B cell (primary cell): ENCODE data around the gene STK35. TPM values are rescaled to one million over a fixed set of nuclear protein-coding genes. Genes with fewer than 3 reads are reported as not detected.

Source experiments
- ATAC-seq: fragments of 200-7000 bp; cut with Tn5 transposase; one replicate; pipeline ENCODE4 v1.10.0; 2021; ENCODE audit warnings: low read depth, mild to moderate bottlenecking, moderate number of reproducible peaks, moderate library complexity
- CTCF ChIA-PET: fragments of 350-600 bp; sonication (Branson Sonifier 250); formaldehyde crosslinking; loops from one replicate; lab custom pipeline; 2021; ENCODE audit warnings: antibody characterized with exemption, inconsistent platforms; lab: Charles Lee
- POLR2A ChIA-PET: fragments of 350-600 bp; sonication (Branson Sonifier 250); formaldehyde crosslinking; loops from one replicate; lab custom pipeline; 2021; ENCODE audit warnings: antibody characterized with exemption; lab: Charles Lee
- DNase-seq: peaks from one replicate; pipeline ENCODE4 v3.0.0; 2013
- H2AFZ ChIP-seq: 2 replicates; pipeline ENCODE4 v1.6.1; 2012; ENCODE audit warnings: mild to moderate bottlenecking, low read depth, low read length; ENCODE audit not compliant: insufficient read depth, poor library complexity, severe bottlenecking
- H3K27ac ChIP-seq, 2 donors: 1 replicate in 1 of 2; 2 replicates in 1 of 2; pipeline ENCODE4 v1.5.1; 2012 to 2013; ENCODE audit warnings: low read length in 2 of 2, mild to moderate bottlenecking in 2 of 2, moderate library complexity in 1 of 2
- H3K27me3 ChIP-seq, 4 experiments: fragments of 200-600 bp in 1 of 4; sonication (generic) in 1 of 4; replicated peaks in 1 of 4; 1 replicate in 2 of 4; 2 replicates in 2 of 4; pipeline versions ENCODE4 v1.6.1 to v1.7.0; 2013 to 2016; ENCODE audit warnings: low read length in 3 of 4, mild to moderate bottlenecking in 2 of 4, mixed read lengths in 1 of 4, moderate library complexity in 1 of 4; ENCODE audit not compliant: insufficient read depth in 4 of 4, control insufficient read depth in 3 of 4; ENCODE audit errors: control extremely low read depth in 1 of 4
- H3K36me3 ChIP-seq, 2 experiments: replicated peaks in 1 of 2; 1 replicate in 1 of 2; 2 replicates in 1 of 2; pipeline versions ENCODE4 v1.6.1 to v1.7.1; 2013; ENCODE audit warnings: low read length in 1 of 2; ENCODE audit not compliant: insufficient read depth in 2 of 2, control insufficient read depth in 1 of 2; ENCODE audit errors: control extremely low read depth in 1 of 2, extremely low read depth in 1 of 2
- H3K4me1 ChIP-seq, 2 donors: fragments of 200-600 bp in 1 of 2; sonication (generic) in 1 of 2; 1 replicate in 1 of 2; 2 replicates in 1 of 2; pipeline versions ENCODE4 v1.5.1 to v1.6.1; 2013 to 2017; ENCODE audit warnings: low read length in 2 of 2; ENCODE audit not compliant: control insufficient read depth in 2 of 2, insufficient read depth in 2 of 2
- H3K4me2 ChIP-seq: replicated peaks from 2 replicates; pipeline ENCODE3; 2012; ENCODE audit warnings: mild to moderate bottlenecking, low read depth, low read length; ENCODE audit not compliant: poor library complexity, severe bottlenecking
- H3K4me3 ChIP-seq, 5 experiments: fragments of 200-600 bp in 1 of 5; sonication (generic) in 1 of 5; 1 replicate in 3 of 5; 2 replicates in 2 of 5; pipeline versions ENCODE4 v1.5.1 to v1.7.0; 2011 to 2016; ENCODE audit warnings: low read length in 4 of 5, mild to moderate bottlenecking in 4 of 5, low read depth in 2 of 5, control low read depth in 1 of 5, moderate library complexity in 1 of 5; ENCODE audit not compliant: insufficient read depth in 1 of 5; ENCODE audit errors: control extremely low read depth in 1 of 5, extremely low read depth in 1 of 5
- H3K79me2 ChIP-seq: fragments of 200-600 bp; sonication (generic); one replicate; pipeline ENCODE4 v1.6.0; 2016; ENCODE audit warnings: low read length; ENCODE audit not compliant: control insufficient read depth, insufficient read depth
- H3K9ac ChIP-seq: fragments of 200-600 bp; sonication (generic); 2 replicates; pipeline ENCODE4 v1.6.1; 2017; ENCODE audit warnings: mild to moderate bottlenecking, low read length, moderate library complexity
- H3K9me3 ChIP-seq, 3 donors: one replicate each; pipeline versions ENCODE4 v1.6.1 to v1.7.1; 2013; ENCODE audit warnings: low read length in 2 of 3; ENCODE audit not compliant: control insufficient read depth in 2 of 3, insufficient read depth in 1 of 3; ENCODE audit errors: control extremely low read depth in 1 of 3
- H4K20me1 ChIP-seq: 2 replicates; pipeline ENCODE4 v1.6.0; 2012; ENCODE audit warnings: mild to moderate bottlenecking, low read length; ENCODE audit not compliant: insufficient read depth, control insufficient read depth, poor library complexity, severe bottlenecking
- H3K27ac Mint-ChIP-seq: one replicate; pipeline ENCODE4 v1.8.0; 2021; ENCODE audit warnings: mixed read lengths
- H3K27me3 Mint-ChIP-seq: one replicate; pipeline ENCODE4 v1.8.0; 2021; ENCODE audit warnings: mixed read lengths
- H3K4me1 Mint-ChIP-seq: one replicate; pipeline ENCODE4 v1.8.0; 2021; ENCODE audit warnings: mixed read lengths
- H3K4me3 Mint-ChIP-seq: one replicate; pipeline ENCODE4 v1.8.0; 2021; ENCODE audit warnings: mixed read lengths
- H3K9me3 Mint-ChIP-seq: one replicate; pipeline ENCODE4 v1.8.0; 2022; ENCODE audit warnings: mixed read lengths; ENCODE audit not compliant: insufficient read depth
- CTCF ChIP-seq: fragments of 200-600 bp; IDR thresholded peaks from one replicate; pipeline ENCODE4 v1.8.0; 2022; ENCODE audit warnings: antibody characterized with exemption, mild to moderate bottlenecking
- EZH2 ChIP-seq: IDR thresholded peaks from 2 replicates; pipeline ENCODE4 v1.6.1; 2012; ENCODE audit warnings: borderline replicate concordance, low read depth, mild to moderate bottlenecking, moderate library complexity, low read length; ENCODE audit not compliant: insufficient read depth, poor library complexity, severe bottlenecking
- WGBS: methylation state at CpG from one replicate; pipeline ENCODE4 v1.1.5; 2013; ENCODE audit warnings: missing lambda C conversion rate; ENCODE audit not compliant: insufficient coverage; 5-methylcytosine and 5-hydroxymethylcytosine counted together
- intact Hi-C: fragments of 100-400 bp; cut with micrococcal nuclease; formaldehyde crosslinking; loops from one replicate; pipeline ENCODE4 v1.10.0; 2022
- polyA plus RNA-seq: library from polyadenylated mRNA; depleted of rRNA; stranded (reverse); fragments of >200 nt; gene quantifications from 2 replicates; pipeline ENCODE4 v1.2.3, GENCODE V29; 2012
- total RNA-seq, 2 donors: library from RNA; stranded (reverse); fragments of 120-200 nt in 1 of 2; gene quantifications; 1 replicate in 1 of 2; 2 replicates in 1 of 2; pipeline versions ENCODE4 v1.2.3 to v1.2.4, GENCODE V29; 2013 to 2022

The STK35 gene
- total and polyA plus RNA-seq, 2 donors (not counting 1 experiment from before 2014, with no cell fraction given) = 12.8 to 23.9 TPM

- Histone ChIP-seq H4K20me1 (no peaks in the 10 kb centered on the region), H3K4me1 (no peaks in the 10 kb centered on the region), H3K4me3 (no peak overlapping the region), H3K9me3 (no peaks in the 10 kb centered on the region), H3K36me3 (no peaks in the 10 kb centered on the region), H3K27ac (no peak overlapping the region), H3K4me2 (no peak overlapping the region), H3K27me3 (peaks cover 0 to 8% (median 3%) of the 10 kb centered on the region in 4 experiments), H3K79me2 (no peaks in the 10 kb centered on the region), H3K9ac (no peak overlapping the region), H2AFZ (no peak overlapping the region)
- intact Hi-C loops = no loop called here
- peaks cover 47% of the 10 kb centered on the region for H3K27me3 Mint-ChIP-seq
- H3K4me3 Mint-ChIP-seq = no peak overlapping the region
- no peak for TF ChIP-seq CTCF
- TF ChIP-seq EZH2 = no peak
- 90% methylated on average over 2 of the region's 2 CpGs for WGBS
- DNase-seq = no peak
- H3K4me1 Mint-ChIP-seq = no peaks in the 10 kb centered on the region
- ChIA-PET CTCF (no interaction called here), POLR2A (no interaction called here)
- H3K27ac Mint-ChIP-seq = no peak overlapping the region
- H3K9me3 Mint-ChIP-seq = no peaks in the 10 kb centered on the region
- ATAC-seq = no peak
Measured at GRCh38 chr20:2086980-2087377, 14.6 kb upstream of the STK35 start.

GRCh38 chr20:2088891-2089290, 12.7 kb upstream of the STK35 start:
- H3K27ac ChIP-seq = no peak overlapping the region
- H4K20me1 ChIP-seq = no peaks in the 10 kb centered on the region
- no peaks in the 10 kb centered on the region for H3K9me3 ChIP-seq
- no peak overlapping the region for H3K9ac ChIP-seq
- H3K4me2 ChIP-seq = no peak overlapping the region
- intact Hi-C loops = no loop called here
- no peaks in the 10 kb centered on the region for H3K36me3 ChIP-seq
- no peak overlapping the region for H3K27ac Mint-ChIP-seq
- ATAC-seq = no peak
- peaks cover 2% of the 10 kb centered on the region for H3K4me1 Mint-ChIP-seq
- DNase-seq = no peak
- TF ChIP-seq CTCF (no peak), EZH2 (no peak)
- H3K4me1 ChIP-seq = no peaks in the 10 kb centered on the region
- H3K4me3 Mint-ChIP-seq = no peak overlapping the region
- no peaks in the 10 kb centered on the region for H3K9me3 Mint-ChIP-seq
- peaks cover 0 to 16% (median 9%) of the 10 kb centered on the region in 4 experiments for H3K27me3 ChIP-seq
- H3K4me3 ChIP-seq = no peak overlapping the region
- WGBS = 83% methylated on average over 1 of the region's 2 CpGs
- CTCF ChIA-PET = interaction anchor here (1.4 kb wide), 1 partner anchor 14 kb away, joined by 4 read pairs; no protein-coding TSS in a partner anchor
- POLR2A ChIA-PET = no interaction called here
- H3K27me3 Mint-ChIP-seq = peaks cover 52% of the 10 kb centered on the region
- no peak overlapping the region for H2AFZ ChIP-seq
- no peaks in the 10 kb centered on the region for H3K79me2 ChIP-seq
